RPMI8226 (cell line): Measurements from ENCODE around the gene CDH12.
"Not testable (repeated sequence)": the region's sequence is repeated elsewhere in the genome, so short reads cannot be mapped to it uniquely, and the experiment has no call there.

ENCODE experiments used
- DNase-seq: peaks from one replicate; pipeline ENCODE4 v3.0.0-alpha.2; 2015

Gene CDH12

DNA sequence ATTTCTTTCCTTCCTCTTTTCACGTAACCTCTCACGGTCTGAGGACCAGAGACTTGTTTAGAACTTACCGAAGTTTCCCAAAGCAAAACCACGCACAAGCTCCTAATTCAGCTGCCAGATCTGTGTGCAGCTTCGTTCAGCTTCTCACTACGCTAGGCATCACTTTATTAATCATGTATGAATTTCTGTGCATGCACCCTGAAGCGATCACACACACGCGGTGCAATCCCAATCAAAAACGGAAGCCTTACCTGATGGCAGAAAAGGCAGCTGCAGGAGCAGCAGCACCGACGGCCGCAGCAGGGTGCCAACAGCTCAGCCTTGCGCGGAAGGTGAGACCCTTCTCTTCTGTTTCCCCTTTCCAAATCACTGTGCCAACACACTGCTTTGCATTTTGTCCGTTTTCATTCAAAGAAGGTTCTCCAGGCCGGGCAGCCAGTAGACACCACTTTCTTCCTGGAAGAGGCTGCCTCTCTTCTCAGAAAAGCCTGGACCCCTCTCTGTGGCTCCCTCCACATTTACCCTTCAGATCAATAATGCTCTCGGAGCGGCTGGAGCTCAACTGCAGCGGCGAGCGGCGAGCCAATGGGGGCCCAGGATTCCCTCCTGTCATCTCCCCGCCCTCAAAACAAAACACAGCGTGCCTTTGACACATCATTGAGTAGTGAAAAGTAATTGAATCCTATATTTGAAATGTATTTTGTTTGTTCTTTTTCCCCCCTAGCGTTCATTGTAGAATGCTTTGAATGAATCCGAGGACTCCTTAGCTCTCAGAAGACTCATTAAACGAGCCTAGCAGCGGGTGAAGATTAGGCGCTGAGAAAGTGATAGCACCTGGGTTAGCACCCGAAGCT lies at the start of gene CDH12:
TSS of gene CDH12 (minus strand) at position 538 of the 854 bp plus-strand sequence.
- no peak for DNase-seq

DNA sequence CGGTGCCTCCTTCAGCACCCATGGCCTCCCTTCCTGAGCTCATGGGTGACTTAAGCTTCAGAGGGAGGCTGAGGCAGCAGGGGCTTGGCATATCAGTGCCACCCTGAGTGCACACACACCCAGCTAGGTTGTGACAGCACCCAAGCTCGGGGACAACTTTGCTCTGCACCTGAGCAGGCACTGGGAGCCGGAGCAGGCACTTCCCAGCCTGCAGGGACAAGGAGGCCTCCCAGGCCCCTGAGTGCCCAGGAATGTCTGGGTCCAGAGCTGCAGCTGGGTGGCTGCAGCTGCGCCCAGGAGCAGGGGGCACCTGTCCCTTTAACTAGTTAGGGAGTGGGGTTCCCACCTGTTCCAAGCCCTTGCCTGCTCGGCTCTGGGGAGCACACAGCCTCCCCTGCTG lies 48.7 kb upstream of the CDH12 start:
- DNase-seq, result no peak

- no peak for DNase-seq
Observed at GRCh38 chr5:22900801-22901310, 47.7 kb upstream of the CDH12 start.

- no peak for DNase-seq
Observed at GRCh38 chr5:22899341-22899740, 46.2 kb upstream of the CDH12 start.

DNA sequence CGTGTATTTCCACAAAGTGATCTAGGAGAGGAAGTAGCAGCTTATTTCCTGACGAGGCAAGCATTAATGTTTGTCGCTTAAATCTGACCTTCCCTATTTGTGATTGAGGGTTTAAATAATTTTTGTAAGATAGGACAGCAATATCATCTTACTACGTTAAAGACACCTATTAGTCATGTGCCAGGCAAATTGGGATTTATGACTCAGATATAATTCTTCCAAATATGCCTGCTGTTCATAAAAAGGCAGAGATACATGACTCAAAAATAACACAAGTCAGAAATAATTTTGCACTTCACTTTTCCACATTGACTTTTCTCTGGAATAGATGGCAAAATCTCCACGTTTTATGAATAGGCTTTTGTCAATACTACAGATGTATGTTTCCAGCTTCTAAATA lies 43.0 kb upstream of the CDH12 start:
- no peak for DNase-seq

GRCh38 chr5:22892441-22892840 lies 39.3 kb upstream of the CDH12 start:
- DNase-seq, result no peak

DNA sequence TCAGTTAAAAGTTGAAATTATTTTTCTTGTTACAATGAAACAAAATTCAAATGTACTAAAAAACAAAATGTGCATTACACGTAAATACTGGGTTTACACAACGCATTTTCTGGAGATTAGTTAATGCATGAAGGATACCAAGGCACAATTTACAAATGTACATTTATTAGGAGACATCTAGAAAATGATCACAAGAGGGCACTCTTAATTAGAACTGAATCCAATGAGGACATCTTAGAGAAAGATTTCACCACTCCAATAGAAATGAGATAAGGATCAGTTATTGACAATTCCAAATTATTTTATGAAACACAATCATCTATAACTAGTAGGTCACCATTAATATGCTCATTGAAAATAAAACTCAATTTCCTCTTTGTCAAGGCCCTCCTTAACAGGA lies 36.6 kb upstream of the CDH12 start:
- DNase-seq, result no peak

- DNase-seq, result no peak
Observed at GRCh38 chr5:22887566-22887965, 34.4 kb upstream of the CDH12 start.

- DNase-seq, result not testable (repeated sequence)
Observed at GRCh38 chr5:22858911-22859310, 5.8 kb upstream of the CDH12 start.

DNA sequence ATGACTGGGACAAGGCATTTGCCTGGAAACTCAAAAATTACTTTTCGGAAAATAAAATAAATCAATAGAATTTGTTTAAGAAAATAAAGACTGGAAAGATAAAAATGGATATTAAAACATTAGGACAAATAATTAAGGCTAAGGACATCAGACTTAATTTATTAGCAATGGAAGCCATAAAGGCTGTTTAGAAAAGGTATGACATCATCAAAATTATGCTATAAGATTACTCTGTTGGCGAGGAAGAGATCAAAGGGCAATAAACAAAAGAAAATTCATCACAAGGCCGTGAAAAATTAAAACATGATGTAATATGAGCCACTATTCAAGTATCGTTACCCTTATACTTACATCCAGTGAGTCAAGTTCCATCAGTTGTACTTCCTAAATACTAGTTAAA lies 2.7 kb upstream of the CDH12 start:
- DNase-seq, result no peak

GRCh38 chr5:22850981-22851380 lies 2.2 kb downstream of the CDH12 start:
- no peak for DNase-seq

- DNase-seq, result no peak
Observed at GRCh38 chr5:22846693-22847092, 6.5 kb downstream of the CDH12 start.

DNA sequence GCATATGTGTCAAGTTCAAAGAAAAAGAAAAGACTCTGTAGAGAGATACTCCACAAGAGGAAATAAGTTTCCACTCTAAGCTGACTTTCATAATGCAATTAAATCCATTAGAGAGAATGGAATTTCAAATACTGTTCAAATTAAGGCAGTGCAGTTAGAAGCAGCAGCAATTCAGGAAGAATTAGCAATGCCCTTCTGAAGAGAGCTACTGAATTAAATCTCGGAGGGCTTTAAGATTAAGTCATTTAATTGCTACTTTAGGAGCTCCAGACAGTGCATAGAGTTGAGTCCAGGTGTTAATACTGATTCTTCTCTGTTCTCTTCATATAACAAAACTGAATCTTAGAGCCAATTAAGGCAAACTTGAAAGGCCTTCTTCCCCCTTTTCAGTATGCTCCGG lies 8.5 kb downstream of the CDH12 start:
- DNase-seq, result no peak

- DNase-seq, result no peak
Observed at GRCh38 chr5:22844155-22844554, 9.0 kb downstream of the CDH12 start.

DNA sequence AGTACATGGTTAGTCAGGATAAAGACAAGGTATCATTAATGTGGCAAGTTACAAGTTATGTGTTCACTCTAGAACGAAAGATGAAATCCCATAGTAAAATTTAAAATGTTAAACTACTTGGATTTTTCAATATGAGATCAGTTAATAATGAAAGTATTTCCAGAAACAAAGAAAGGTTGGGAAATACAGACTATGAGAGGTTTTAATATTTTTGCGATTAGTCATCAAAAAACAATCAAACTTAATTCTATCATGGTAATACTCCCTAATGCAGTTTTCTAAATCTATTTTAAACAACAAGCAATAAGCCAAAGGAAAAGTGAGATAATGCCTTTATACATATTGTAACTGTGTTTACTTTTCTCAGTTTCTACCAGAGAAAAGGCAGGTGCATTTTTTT lies 10.6 kb downstream of the CDH12 start:
- no peak for DNase-seq

GRCh38 chr5:22837803-22838202 lies 15.3 kb downstream of the CDH12 start:
- DNase-seq, result no peak

GRCh38 chr5:22835686-22836085 lies 17.5 kb downstream of the CDH12 start:
- no peak for DNase-seq

GRCh38 chr5:22793463-22793862 lies 59.7 kb downstream of the CDH12 start:
- no peak for DNase-seq

DNA sequence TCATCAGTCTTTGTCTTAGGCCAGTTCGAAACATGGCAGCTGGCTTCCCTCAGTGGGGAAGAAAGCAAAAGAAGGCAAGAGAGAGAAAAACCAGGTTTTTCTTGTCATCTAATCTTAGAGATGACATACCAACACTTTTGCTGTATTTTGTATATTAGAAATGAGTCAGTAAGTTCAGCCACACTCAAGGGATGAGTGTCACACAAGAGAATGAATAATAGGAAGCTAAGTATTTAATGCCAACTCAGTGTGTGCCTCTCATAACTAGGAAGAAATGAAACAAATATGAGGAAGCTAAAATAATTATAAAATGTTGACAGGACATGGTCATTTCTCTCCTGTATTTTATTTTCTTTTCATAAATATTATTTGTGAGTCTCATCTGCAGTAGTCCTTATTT lies 65.3 kb downstream of the CDH12 start:
- DNase-seq, result no peak

DNA sequence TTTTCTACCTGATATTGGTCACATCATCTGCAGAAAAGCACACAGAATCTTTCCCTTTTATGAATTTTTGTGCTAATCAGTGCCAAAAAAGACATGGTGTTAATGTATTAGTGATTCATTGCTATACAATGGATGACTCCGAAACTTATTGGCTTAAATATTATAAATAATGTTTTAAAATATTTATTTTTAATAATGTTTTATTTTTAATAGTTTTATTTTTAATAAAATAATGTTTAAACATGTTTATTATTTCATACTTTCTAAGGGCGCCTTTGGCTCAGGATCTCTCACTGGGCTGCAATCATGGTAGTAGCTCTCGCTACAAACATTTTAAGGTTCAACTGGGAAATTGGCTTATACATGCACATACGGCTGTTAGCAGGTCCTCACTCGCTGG lies 65.7 kb downstream of the CDH12 start:
- DNase-seq, result no peak

DNA sequence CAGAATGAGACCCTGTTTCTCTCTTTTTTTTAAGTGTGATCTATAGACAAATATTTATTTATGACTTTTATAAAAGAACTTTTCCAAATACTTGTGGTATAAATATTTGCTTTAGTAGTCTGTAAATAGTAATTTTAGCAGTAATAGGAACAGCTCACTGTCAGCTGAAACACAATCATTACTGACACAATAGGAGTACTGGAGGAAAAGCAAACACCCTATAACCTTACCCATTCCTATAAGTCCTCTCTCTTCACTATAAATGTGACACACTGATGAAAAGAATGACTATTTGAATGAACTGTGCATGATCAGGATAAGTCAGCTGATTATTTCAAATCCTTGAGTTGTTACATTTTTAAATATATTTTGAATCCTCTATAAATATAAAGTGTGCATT lies 72.4 kb downstream of the CDH12 start:
- no peak for DNase-seq

- DNase-seq, result no peak
Observed at GRCh38 chr5:22779499-22779898, 73.6 kb downstream of the CDH12 start.

GRCh38 chr5:22776285-22776684 lies 76.9 kb downstream of the CDH12 start:
- no peak for DNase-seq

- not testable (repeated sequence) for DNase-seq
Observed at GRCh38 chr5:22774214-22774613, 78.9 kb downstream of the CDH12 start.

DNA sequence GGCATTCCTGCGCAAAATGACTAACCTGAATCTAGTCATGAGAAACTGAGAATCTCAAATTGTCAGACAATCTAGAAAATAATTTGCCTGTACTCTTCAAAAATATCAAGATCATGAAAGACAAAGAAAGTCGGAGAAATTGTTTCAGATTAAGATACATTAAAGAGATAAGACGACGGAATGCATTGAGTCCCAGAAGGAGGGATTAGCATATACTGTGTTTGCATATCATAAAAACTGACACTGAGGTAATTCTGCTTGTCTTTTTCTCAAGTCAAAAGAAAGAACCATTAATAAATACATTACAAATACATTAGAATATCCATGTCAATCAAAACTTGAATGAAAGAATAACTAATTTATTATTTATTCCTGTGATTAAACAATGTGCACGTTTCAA lies 88.4 kb downstream of the CDH12 start:
- DNase-seq, result no peak
